GM12891 (cell line): Measurements from ENCODE around the gene COL15A1.

ENCODE experiments used
- PAX5 ChIP-seq: IDR thresholded peaks from 2 replicates; pipeline ENCODE4 v1.6.1; 2011; ENCODE audit warnings: low read length, moderate library complexity, mild to moderate bottlenecking; ENCODE audit not compliant: insufficient read depth, severe bottlenecking
- POLR2A ChIP-seq: IDR thresholded peaks from 2 replicates; pipeline ENCODE4 v1.6.1; 2011; ENCODE audit warnings: low read depth, low read length, control low read depth
- POLR2AphosphoS5 ChIP-seq: IDR thresholded peaks from 2 replicates; pipeline ENCODE4 v1.6.1; 2011; ENCODE audit warnings: low read depth, low read length, control low read depth
- POU2F2 ChIP-seq: IDR thresholded peaks from 2 replicates; pipeline ENCODE4 v1.6.1; 2011; ENCODE audit warnings: low read depth, mild to moderate bottlenecking, control low read depth, low read length, moderate library complexity
- SPI1 ChIP-seq: IDR thresholded peaks from 2 replicates; pipeline ENCODE4 v1.6.1; 2011; ENCODE audit warnings: low read depth, low read length, control low read depth
- TAF1 ChIP-seq: IDR thresholded peaks from 2 replicates; pipeline ENCODE4 v1.6.1; 2011; ENCODE audit warnings: low read depth, low read length, control low read depth

- TF ChIP-seq POLR2AphosphoS5 (no peak), POLR2A (no peak), TAF1 (no peak), SPI1 (no peak), PAX5 (no peak), POU2F2 (no peak)
Observed at GRCh38 chr9:99101812-99102211, 158.1 kb downstream of the COL15A1 start.
